ENCODE measurements around the gene WWOX.

Gene WWOX

GRCh38 chr16:78894886-78895285, 795.4 kb downstream of the WWOX start:
- DNase-seq = peak in 2 of 3 donors; percentile 7 to 21
- Histone ChIP-seq H3K4me3 (ENCODE audit: insufficient read depth, low read depth, low read length, poor library complexity, severe bottlenecking) (no peak overlapping the region), H3K27ac (ENCODE audit: insufficient read depth, low read length, poor library complexity, severe bottlenecking) (peak overlapping the region; percentile 61), H3K9me3 (ENCODE audit: control insufficient read depth, low read length) (no peaks in the 10 kb centered on the region), H3K36me3 (ENCODE audit: control insufficient read depth, insufficient read depth, low read length) (no peaks in the 10 kb centered on the region), H3K4me1 (ENCODE audit: control insufficient read depth, insufficient read depth, low read length, poor library complexity, severe bottlenecking) (peaks cover 15% of the 10 kb centered on the region), H3K27me3 (replicated peaks; ENCODE audit: control insufficient read depth, insufficient read depth, low read length, poor library complexity, severe bottlenecking) (no peaks in the 10 kb centered on the region)

DNA sequence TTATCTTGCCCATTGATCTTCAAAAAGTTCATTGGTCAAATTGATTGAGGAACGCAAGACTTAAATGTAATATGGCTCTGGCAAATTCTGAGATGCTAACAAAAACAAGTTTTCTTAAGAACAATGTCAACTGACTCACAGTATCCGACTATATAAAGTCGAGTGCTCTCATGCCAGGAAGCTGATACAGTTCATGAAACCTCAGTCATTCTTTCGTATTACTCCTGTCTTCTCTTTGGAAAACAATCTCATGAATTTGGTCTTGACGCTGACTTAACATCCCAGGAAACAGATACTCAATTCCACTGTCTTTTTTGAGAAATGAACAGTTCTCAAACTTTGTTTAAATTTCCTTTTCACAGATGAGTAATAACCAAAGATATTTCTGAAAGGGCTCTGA, 796.2 kb downstream of the WWOX start:
- Histone ChIP-seq H3K27ac (ENCODE audit: insufficient read depth, low read length, poor library complexity, severe bottlenecking) (peak overlapping the region; percentile 61), H3K4me3 (ENCODE audit: insufficient read depth, low read depth, low read length, poor library complexity, severe bottlenecking) (no peak overlapping the region), H3K36me3 (ENCODE audit: control insufficient read depth, insufficient read depth, low read length) (no peaks in the 10 kb centered on the region), H3K9me3 (ENCODE audit: control insufficient read depth, low read length) (no peaks in the 10 kb centered on the region), H3K4me1 (ENCODE audit: control insufficient read depth, insufficient read depth, low read length, poor library complexity, severe bottlenecking) (peaks cover 15% of the 10 kb centered on the region), H3K27me3 (replicated peaks; ENCODE audit: control insufficient read depth, insufficient read depth, low read length, poor library complexity, severe bottlenecking) (no peaks in the 10 kb centered on the region)
- DNase-seq = no peak

DNA sequence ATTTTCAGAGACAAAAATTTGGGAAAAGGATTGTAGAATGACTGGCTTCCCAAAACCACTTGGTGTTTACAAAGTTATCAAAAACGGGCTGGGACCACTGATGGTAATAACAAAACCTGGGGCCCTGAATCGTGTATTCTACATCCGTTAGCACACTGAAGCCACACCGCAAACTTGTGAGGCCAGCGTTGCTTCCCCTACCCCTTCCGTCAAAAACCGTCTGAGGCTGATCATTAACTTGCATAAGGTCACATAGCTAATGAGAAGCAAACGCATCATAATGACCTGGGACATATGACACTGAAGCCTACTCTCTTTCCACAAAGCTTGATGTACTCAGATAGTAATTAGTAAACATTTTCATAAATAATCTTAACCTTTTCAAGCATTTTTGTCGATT, 796.8 kb downstream of the WWOX start:
- peak overlapping the region; percentile 42 for H3K27ac ChIP-seq (ENCODE audit: insufficient read depth, low read length, poor library complexity, severe bottlenecking)

DNA sequence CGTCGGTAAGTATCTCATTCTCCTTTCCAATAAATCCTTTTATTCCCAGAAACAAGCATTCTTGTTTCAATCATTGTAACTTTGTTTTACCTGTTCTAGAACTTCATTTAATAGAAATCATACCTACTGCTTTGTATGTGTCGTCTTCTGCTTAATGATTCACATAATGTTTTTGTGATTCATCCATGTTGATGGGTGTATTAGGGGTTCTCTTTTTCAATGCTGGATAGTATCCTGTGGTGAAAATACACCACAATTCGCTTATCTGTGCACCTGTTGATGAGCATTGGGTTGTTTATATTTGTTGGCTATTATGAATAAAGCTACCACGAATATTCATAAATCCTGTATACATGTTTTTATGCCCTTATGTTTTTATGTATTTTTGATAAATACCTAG, 797.8 kb downstream of the WWOX start:
- no peaks in the 10 kb centered on the region for H3K27me3 ChIP-seq (replicated peaks; ENCODE audit: control insufficient read depth, insufficient read depth, low read length, poor library complexity, severe bottlenecking)
- H3K36me3 ChIP-seq (ENCODE audit: control insufficient read depth, insufficient read depth, low read length) = no peaks in the 10 kb centered on the region
- DNase-seq = no peak
- no peak overlapping the region for H3K27ac ChIP-seq (ENCODE audit: insufficient read depth, low read length, poor library complexity, severe bottlenecking)
- peaks cover 15% of the 10 kb centered on the region for H3K4me1 ChIP-seq (ENCODE audit: control insufficient read depth, insufficient read depth, low read length, poor library complexity, severe bottlenecking)
- H3K4me3 ChIP-seq (ENCODE audit: insufficient read depth, low read depth, low read length, poor library complexity, severe bottlenecking) = no peak overlapping the region
- no peaks in the 10 kb centered on the region for H3K9me3 ChIP-seq (ENCODE audit: control insufficient read depth, low read length)

More for the DNA sequence above, 796.8 kb downstream of the WWOX start:
- H3K36me3 ChIP-seq (ENCODE audit: control insufficient read depth, insufficient read depth, low read length) = no peaks in the 10 kb centered on the region
- no peaks in the 10 kb centered on the region for H3K9me3 ChIP-seq (ENCODE audit: control insufficient read depth, low read length)
- H3K27me3 ChIP-seq (replicated peaks; ENCODE audit: control insufficient read depth, insufficient read depth, low read length, poor library complexity, severe bottlenecking) = no peaks in the 10 kb centered on the region
- H3K4me3 ChIP-seq (ENCODE audit: insufficient read depth, low read depth, low read length, poor library complexity, severe bottlenecking) = no peak overlapping the region
- DNase-seq = peak; percentile 4 to 29 (median 11)
- H3K4me1 ChIP-seq (ENCODE audit: control insufficient read depth, insufficient read depth, low read length, poor library complexity, severe bottlenecking) = peaks cover 15% of the 10 kb centered on the region

GRCh38 chr16:78900044-78900811, 800.8 kb downstream of the WWOX start:
- DNase-seq = no peak
- Histone ChIP-seq H3K27me3 (replicated peaks; ENCODE audit: control insufficient read depth, insufficient read depth, low read length, poor library complexity, severe bottlenecking) (no peaks in the 10 kb centered on the region), H3K36me3 (ENCODE audit: control insufficient read depth, insufficient read depth, low read length) (no peaks in the 10 kb centered on the region), H3K27ac (ENCODE audit: insufficient read depth, low read length, poor library complexity, severe bottlenecking) (no peak overlapping the region), H3K4me3 (ENCODE audit: insufficient read depth, low read depth, low read length, poor library complexity, severe bottlenecking) (no peak overlapping the region), H3K9me3 (ENCODE audit: control insufficient read depth, low read length) (no peaks in the 10 kb centered on the region), H3K4me1 (ENCODE audit: control insufficient read depth, insufficient read depth, low read length, poor library complexity, severe bottlenecking) (peaks cover 7% of the 10 kb centered on the region)

- Histone ChIP-seq H3K9me3 (ENCODE audit: control insufficient read depth, low read length) (no peaks in the 10 kb centered on the region), H3K4me1 (ENCODE audit: control insufficient read depth, insufficient read depth, low read length, poor library complexity, severe bottlenecking) (peaks cover 4% of the 10 kb centered on the region), H3K27me3 (replicated peaks; ENCODE audit: control insufficient read depth, insufficient read depth, low read length, poor library complexity, severe bottlenecking) (no peaks in the 10 kb centered on the region), H3K4me3 (ENCODE audit: insufficient read depth, low read depth, low read length, poor library complexity, severe bottlenecking) (no peak overlapping the region), H3K36me3 (ENCODE audit: control insufficient read depth, insufficient read depth, low read length) (no peaks in the 10 kb centered on the region), H3K27ac (ENCODE audit: insufficient read depth, low read length, poor library complexity, severe bottlenecking) (no peak overlapping the region)
- DNase-seq = no peak
These were observed 801.5 kb downstream of the WWOX start for GRCh38 chr16:78900966-78901365.

GRCh38 chr16:78902321-78902720, 802.9 kb downstream of the WWOX start:
- H3K4me1 ChIP-seq (ENCODE audit: control insufficient read depth, insufficient read depth, low read length, poor library complexity, severe bottlenecking) = no peaks in the 10 kb centered on the region
- no peak overlapping the region for H3K27ac ChIP-seq (ENCODE audit: insufficient read depth, low read length, poor library complexity, severe bottlenecking)
- no peak overlapping the region for H3K4me3 ChIP-seq (ENCODE audit: insufficient read depth, low read depth, low read length, poor library complexity, severe bottlenecking)
- no peaks in the 10 kb centered on the region for H3K36me3 ChIP-seq (ENCODE audit: control insufficient read depth, insufficient read depth, low read length)
- H3K27me3 ChIP-seq (replicated peaks; ENCODE audit: control insufficient read depth, insufficient read depth, low read length, poor library complexity, severe bottlenecking) = no peaks in the 10 kb centered on the region
- no peaks in the 10 kb centered on the region for H3K9me3 ChIP-seq (ENCODE audit: control insufficient read depth, low read length)
- DNase-seq = no peak

DNA sequence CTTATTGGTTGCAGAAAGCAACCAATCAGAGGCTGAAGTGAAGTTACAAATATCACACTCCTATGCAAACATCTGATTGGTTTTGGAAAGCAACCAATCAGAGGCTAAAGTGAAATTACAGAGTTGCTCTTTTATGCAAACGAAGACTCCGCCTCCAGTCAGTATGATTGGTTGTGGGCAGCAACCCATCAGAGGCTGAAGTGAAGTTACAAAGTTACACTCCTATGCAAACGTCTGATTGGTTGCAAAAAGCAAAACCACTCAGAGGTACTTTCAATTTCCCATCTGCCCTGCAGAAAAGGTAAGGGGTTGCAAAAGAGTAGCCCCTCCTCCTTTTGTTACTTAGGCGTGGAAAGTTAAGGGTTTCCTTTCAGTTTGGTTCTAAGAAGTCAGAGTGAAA, 803.8 kb downstream of the WWOX start:
- no peaks in the 10 kb centered on the region for H3K4me1 ChIP-seq (ENCODE audit: control insufficient read depth, insufficient read depth, low read length, poor library complexity, severe bottlenecking)
- no peak overlapping the region for H3K27ac ChIP-seq (ENCODE audit: insufficient read depth, low read length, poor library complexity, severe bottlenecking)
- DNase-seq = no peak
- no peaks in the 10 kb centered on the region for H3K27me3 ChIP-seq (replicated peaks; ENCODE audit: control insufficient read depth, insufficient read depth, low read length, poor library complexity, severe bottlenecking)
- H3K9me3 ChIP-seq (ENCODE audit: control insufficient read depth, low read length) = no peaks in the 10 kb centered on the region
- H3K36me3 ChIP-seq (ENCODE audit: control insufficient read depth, insufficient read depth, low read length) = no peaks in the 10 kb centered on the region
- no peak overlapping the region for H3K4me3 ChIP-seq (ENCODE audit: insufficient read depth, low read depth, low read length, poor library complexity, severe bottlenecking)

DNA sequence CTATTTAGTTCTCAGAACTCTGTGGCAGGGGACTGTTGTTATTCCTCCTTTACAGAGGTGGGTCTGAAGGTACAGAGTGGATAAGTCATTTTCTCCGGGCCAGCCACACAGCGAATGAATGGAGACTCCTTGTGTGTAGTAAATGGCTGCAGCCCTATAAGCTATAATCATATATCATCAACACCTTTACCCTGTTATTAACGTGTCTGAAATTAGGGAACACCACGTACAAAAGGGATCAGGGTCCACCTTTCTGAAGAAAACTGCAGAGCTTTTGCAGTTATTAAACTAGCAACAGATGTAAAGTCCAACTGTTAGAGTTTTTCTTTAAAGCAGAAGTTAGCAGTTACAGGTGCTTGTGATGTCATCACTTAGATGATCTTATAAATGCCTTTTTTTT, 804.4 kb downstream of the WWOX start:
- no peaks in the 10 kb centered on the region for H3K36me3 ChIP-seq (ENCODE audit: control insufficient read depth, insufficient read depth, low read length)
- no peaks in the 10 kb centered on the region for H3K4me1 ChIP-seq (ENCODE audit: control insufficient read depth, insufficient read depth, low read length, poor library complexity, severe bottlenecking)
- H3K27me3 ChIP-seq (replicated peaks; ENCODE audit: control insufficient read depth, insufficient read depth, low read length, poor library complexity, severe bottlenecking) = no peaks in the 10 kb centered on the region
- no peaks in the 10 kb centered on the region for H3K9me3 ChIP-seq (ENCODE audit: control insufficient read depth, low read length)
- DNase-seq = no peak
- H3K4me3 ChIP-seq (ENCODE audit: insufficient read depth, low read depth, low read length, poor library complexity, severe bottlenecking) = no peak overlapping the region
- H3K27ac ChIP-seq (ENCODE audit: insufficient read depth, low read length, poor library complexity, severe bottlenecking) = no peak overlapping the region

DNA sequence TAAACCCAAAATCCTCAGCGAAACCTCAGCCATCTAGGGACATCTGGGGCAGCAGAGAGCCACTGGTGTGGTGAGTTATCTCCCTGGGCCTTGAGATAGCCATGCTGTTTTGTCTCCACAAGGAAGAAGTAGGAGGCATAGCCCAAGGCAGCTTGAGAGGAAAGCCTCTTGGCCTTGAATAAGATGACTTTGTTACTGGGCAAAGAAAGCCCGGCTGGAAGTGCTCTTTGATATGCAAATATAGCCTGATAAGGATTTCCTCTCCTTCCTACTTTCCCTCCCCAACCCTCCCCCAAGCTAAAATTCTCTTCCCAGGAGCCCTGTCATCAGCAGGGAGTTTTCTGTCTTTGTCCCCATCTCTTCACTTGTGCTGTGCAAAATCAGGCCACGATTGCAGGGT, 806.7 kb downstream of the WWOX start:
- H3K27me3 ChIP-seq (replicated peaks; ENCODE audit: control insufficient read depth, insufficient read depth, low read length, poor library complexity, severe bottlenecking) = no peaks in the 10 kb centered on the region
- no peak for DNase-seq
- no peaks in the 10 kb centered on the region for H3K36me3 ChIP-seq (ENCODE audit: control insufficient read depth, insufficient read depth, low read length)
- H3K4me3 ChIP-seq (ENCODE audit: insufficient read depth, low read depth, low read length, poor library complexity, severe bottlenecking) = no peak overlapping the region
- H3K4me1 ChIP-seq (ENCODE audit: control insufficient read depth, insufficient read depth, low read length, poor library complexity, severe bottlenecking) = no peaks in the 10 kb centered on the region
- no peak overlapping the region for H3K27ac ChIP-seq (ENCODE audit: insufficient read depth, low read length, poor library complexity, severe bottlenecking)
- H3K9me3 ChIP-seq (ENCODE audit: control insufficient read depth, low read length) = no peaks in the 10 kb centered on the region
